HG03039 (cell line): Measurements from ENCODE around the gene DACH2.
"Not testable (repeated sequence)": the region's sequence is repeated elsewhere in the genome, so short reads cannot be mapped to it uniquely, and the experiment has no call there.

Source experiments
- ATAC-seq: cut with Tn5 transposase; IDR thresholded peaks from one replicate; pipeline ENCODE4 v1.9.1; 2021; ENCODE audit warnings: mild to moderate bottlenecking, moderate library complexity; ENCODE audit not compliant: unreplicated experiment

The DACH2 gene

GRCh38 chrX:86148024-86148511, at the start of gene DACH2:
Gene DACH2, plus strand, starts transcription at chrX:86148451.
- ATAC-seq: peak; percentile 100

GRCh38 chrX:86102341-86102740, 45.9 kb upstream of the DACH2 start:
- no peak for ATAC-seq

GRCh38 chrX:86103061-86103460, 45.2 kb upstream of the DACH2 start:
- no peak for ATAC-seq

GRCh38 chrX:86104526-86104925, 43.7 kb upstream of the DACH2 start:
- no peak for ATAC-seq

- no peak for ATAC-seq
Observed at GRCh38 chrX:86121916-86122315, 26.3 kb upstream of the DACH2 start.

GRCh38 chrX:86133761-86134160, 14.5 kb upstream of the DACH2 start:
- no peak for ATAC-seq

GRCh38 chrX:86137071-86137470, 11.2 kb upstream of the DACH2 start:
- no peak for ATAC-seq

GRCh38 chrX:86141786-86142185, 6.5 kb upstream of the DACH2 start:
- no peak for ATAC-seq

GRCh38 chrX:86146102-86146501, 2.1 kb upstream of the DACH2 start:
- ATAC-seq: no peak

GRCh38 chrX:86148594-86148993, 343 bp downstream of the DACH2 start:
- no peak for ATAC-seq

- no peak for ATAC-seq
Observed at GRCh38 chrX:86149119-86149518, 868 bp downstream of the DACH2 start.

- no peak for ATAC-seq
Observed at GRCh38 chrX:86154553-86154952, 6.3 kb downstream of the DACH2 start.

GRCh38 chrX:86171366-86171765, 23.1 kb downstream of the DACH2 start:
- ATAC-seq: no peak

GRCh38 chrX:86178906-86179305, 30.7 kb downstream of the DACH2 start:
- ATAC-seq: no peak

- ATAC-seq: not testable (repeated sequence)
Observed at GRCh38 chrX:86181325-86181724, 33.1 kb downstream of the DACH2 start.

- no peak for ATAC-seq
Observed at GRCh38 chrX:86192827-86193226, 44.6 kb downstream of the DACH2 start.

GRCh38 chrX:86194758-86195157, 46.5 kb downstream of the DACH2 start:
- ATAC-seq: no peak

GRCh38 chrX:86195343-86195742, 47.1 kb downstream of the DACH2 start:
- ATAC-seq: no peak

- ATAC-seq: no peak
Observed at GRCh38 chrX:86197815-86198214, 49.6 kb downstream of the DACH2 start.

GRCh38 chrX:86210772-86211171, 62.5 kb downstream of the DACH2 start:
- ATAC-seq: no peak

- ATAC-seq: no peak
Observed at GRCh38 chrX:86215260-86215659, 67.0 kb downstream of the DACH2 start.

- ATAC-seq: no peak
Observed at GRCh38 chrX:86237482-86237881, 89.2 kb downstream of the DACH2 start.

- no peak for ATAC-seq
Observed at GRCh38 chrX:86241547-86241946, 93.3 kb downstream of the DACH2 start.

GRCh38 chrX:86263526-86263925, 115.3 kb downstream of the DACH2 start:
- ATAC-seq: no peak
